NT2/D1 (cell line): Measurements from ENCODE around the gene PLCB4.

Source experiments
- SUZ12 ChIP-seq: IDR thresholded peaks from 2 replicates; pipeline ENCODE4 v1.6.1; 2011; ENCODE audit not compliant: insufficient read length, insufficient read depth; ENCODE audit errors: extremely low read depth
- ZNF274 ChIP-seq: IDR thresholded peaks from 2 replicates; pipeline ENCODE4 v1.6.1; 2011; ENCODE audit warnings: mild to moderate bottlenecking, low read depth, low read length

DNA sequence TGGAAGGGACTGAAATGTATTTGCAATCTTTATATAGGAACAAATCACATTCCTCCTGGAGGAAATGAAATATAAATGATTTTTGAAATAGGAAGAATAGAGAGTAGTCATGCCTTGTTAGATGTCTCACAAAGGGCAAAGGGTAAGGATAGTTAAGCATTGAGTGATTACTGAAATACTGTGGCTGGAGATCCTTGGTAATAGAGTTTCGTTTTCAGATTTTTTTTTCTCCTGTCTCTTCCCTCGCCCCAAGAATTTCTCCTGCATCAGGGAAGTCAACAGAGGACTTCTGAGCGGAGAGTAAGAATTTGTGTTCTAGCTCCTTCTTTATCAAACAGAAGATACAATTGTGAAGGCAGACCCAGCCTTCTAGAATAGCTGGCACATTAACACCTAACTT is 79.4 kb downstream of the PLCB4 start:
- no peak for TF ChIP-seq SUZ12
- TF ChIP-seq ZNF274: no peak
